Suppressor macrophage treated with lipopolysaccharide for 4 hours (primary cell): ENCODE results near the gene TSNAX.

Experiments
- DNase-seq: peaks from one replicate; pipeline ENCODE4 v3.0.0-alpha.2; 2020

TSNAX gene

GRCh38 chr1:231603598-231604275, 75.3 kb downstream of the TSNAX start:
- peak; percentile 75 for DNase-seq

- DNase-seq: no peak
These were observed 75.8 kb downstream of the TSNAX start for GRCh38 chr1:231604276-231604621.

- DNase-seq: no peak
These were observed 77.0 kb downstream of the TSNAX start for GRCh38 chr1:231605149-231606100.

- DNase-seq: no peak
These were observed 78.2 kb downstream of the TSNAX start for GRCh38 chr1:231606712-231607111.

- no peak for DNase-seq
These were observed 81.9 kb downstream of the TSNAX start for GRCh38 chr1:231610388-231610787.

GRCh38 chr1:231611111-231611510, 82.6 kb downstream of the TSNAX start:
- DNase-seq: no peak

GRCh38 chr1:231611851-231612250, 83.4 kb downstream of the TSNAX start:
- DNase-seq: no peak

- DNase-seq: peak; percentile 86
These were observed 84.1 kb downstream of the TSNAX start for GRCh38 chr1:231612393-231613089.

GRCh38 chr1:231613419-231614349, 85.2 kb downstream of the TSNAX start:
- DNase-seq: peak; percentile 64
